Measurements from ENCODE around the gene CCL19.
A peak's percentile ranks its signal among the peaks of the same experiment; 100 is the strongest.

Gene CCL19

DNA sequence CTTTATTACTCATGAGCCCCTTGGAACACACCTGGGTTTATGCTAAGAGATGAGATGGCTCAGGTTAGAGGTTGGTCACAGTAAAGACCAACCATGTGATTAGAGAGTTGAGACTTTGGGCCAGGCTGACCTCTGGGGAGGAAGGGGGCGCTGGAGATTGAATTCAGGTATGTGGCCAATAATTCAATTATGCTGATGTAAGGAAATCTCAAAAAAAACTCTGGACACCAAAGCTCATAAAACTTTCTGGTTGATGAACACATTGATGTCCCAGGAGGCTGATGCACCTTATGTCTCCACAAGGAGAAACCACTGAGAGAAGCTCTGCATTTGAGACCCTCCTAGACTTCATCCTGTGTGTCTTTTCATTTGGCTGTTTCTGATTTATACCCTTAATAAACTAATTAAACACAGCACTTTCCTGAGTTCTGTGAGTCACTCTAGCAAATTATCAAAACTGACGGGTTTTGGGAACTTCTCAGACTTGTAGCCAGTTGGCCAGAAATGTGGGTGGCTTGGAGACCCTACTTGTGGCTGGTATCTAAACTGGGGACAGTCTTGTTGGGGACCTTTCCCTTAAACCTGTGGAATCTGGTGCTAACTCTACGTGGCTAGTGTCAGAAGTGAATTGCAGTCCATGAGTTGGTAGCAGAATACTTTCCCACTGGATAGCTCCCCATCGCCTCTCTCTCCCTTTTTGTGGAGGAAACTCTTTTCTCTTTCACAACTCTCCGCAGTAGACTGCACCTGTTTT lies 21.1 kb downstream of the CCL19 start:
- H3K36me3 ChIP-seq (ENCODE audit: control insufficient read depth, insufficient read depth, low read length), result no peaks in the 10 kb centered on the region
- H3K9ac ChIP-seq (ENCODE audit: low read length), result no peak overlapping the region
- H3K4me3 ChIP-seq (ENCODE audit: low read length), result no peak overlapping the region
- peaks cover 4% of the 10 kb centered on the region for H3K4me1 ChIP-seq (ENCODE audit: control insufficient read depth, insufficient read depth, low read length)
- no peaks in the 10 kb centered on the region for H3K27me3 ChIP-seq (ENCODE audit: control insufficient read depth, insufficient read depth, low read length)
- no peaks in the 10 kb centered on the region for H3K9me3 ChIP-seq (ENCODE audit: control insufficient read depth, low read length)

DNA sequence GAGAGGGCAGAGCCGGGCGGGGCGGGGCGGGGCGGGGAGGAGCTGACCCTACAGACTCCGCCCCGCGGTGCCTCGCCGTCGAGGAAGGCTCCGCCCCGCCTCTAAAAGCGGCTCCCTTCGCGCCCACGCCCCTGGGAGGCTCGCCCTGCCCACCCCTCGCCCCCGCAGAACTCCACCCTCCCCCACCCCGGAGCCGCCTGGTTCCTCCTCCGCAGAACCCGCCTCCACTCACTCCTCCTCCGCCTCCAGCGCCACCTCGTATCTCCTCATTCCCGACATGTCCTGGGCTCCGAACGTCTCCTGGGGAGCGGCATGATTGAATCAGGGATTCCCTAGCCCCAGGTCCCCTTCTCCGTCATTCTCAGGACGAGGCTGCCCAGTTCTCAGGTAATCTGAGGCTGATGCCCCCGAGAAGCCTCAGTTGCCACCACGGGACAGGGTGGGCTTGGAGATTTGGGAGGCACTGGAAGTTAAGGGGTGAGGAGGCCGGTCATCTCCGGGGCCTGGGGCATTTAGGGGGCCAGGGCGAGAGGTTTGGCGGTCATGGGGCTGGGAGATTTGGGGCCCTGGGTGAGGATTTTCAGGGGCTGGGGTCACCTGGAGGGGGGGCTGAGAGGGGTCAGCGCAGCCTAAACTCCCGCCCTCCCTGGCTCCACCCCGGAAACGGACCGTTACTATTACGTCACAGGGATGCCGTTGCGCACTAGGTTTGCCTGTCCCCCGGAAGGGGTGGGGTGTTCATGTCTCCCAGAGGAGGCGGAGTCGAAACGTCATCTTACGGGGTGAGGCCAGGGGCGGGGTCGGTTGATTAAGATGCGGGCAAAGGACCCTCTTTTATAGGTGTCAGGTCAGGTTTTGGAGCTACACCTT lies 25.5 kb downstream of the CCL19 start:
- Histone ChIP-seq H3K4me1 (ENCODE audit: control insufficient read depth, insufficient read depth, low read length) (peaks cover 9% of the 10 kb centered on the region), H3K9me3 (ENCODE audit: control insufficient read depth, low read length) (no peaks in the 10 kb centered on the region), H3K4me3 (ENCODE audit: low read length) (peak overlapping the region; percentile 83), H3K27me3 (ENCODE audit: control insufficient read depth, insufficient read depth, low read length) (no peaks in the 10 kb centered on the region), H3K9ac (ENCODE audit: low read length) (peak overlapping the region; percentile 80), H3K36me3 (ENCODE audit: control insufficient read depth, insufficient read depth, low read length) (no peaks in the 10 kb centered on the region)

DNA sequence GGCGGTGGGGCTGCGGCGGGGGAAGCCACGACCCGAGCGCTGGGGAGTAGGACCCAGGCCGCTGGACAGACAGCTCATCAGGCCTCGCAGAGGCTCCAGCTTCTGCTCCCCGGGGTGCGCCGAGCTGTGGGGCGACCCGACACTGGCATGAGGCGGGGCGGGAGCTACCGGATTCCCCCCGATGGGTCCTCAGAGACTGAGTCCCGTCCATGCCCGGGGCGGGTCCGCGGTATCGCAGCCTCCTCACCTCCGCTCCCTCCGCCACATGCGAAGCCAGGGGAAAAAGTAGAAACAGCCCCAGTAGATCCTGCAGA lies 26.1 kb downstream of the CCL19 start:
- H3K36me3 ChIP-seq (ENCODE audit: control insufficient read depth, insufficient read depth, low read length), result no peaks in the 10 kb centered on the region
- no peak overlapping the region for H3K4me3 ChIP-seq (ENCODE audit: low read length)
- H3K4me1 ChIP-seq (ENCODE audit: control insufficient read depth, insufficient read depth, low read length), result peaks cover 9% of the 10 kb centered on the region
- H3K27me3 ChIP-seq (ENCODE audit: control insufficient read depth, insufficient read depth, low read length), result no peaks in the 10 kb centered on the region
- no peaks in the 10 kb centered on the region for H3K9me3 ChIP-seq (ENCODE audit: control insufficient read depth, low read length)
- peak overlapping the region; percentile 1 for H3K9ac ChIP-seq (ENCODE audit: low read length)

DNA sequence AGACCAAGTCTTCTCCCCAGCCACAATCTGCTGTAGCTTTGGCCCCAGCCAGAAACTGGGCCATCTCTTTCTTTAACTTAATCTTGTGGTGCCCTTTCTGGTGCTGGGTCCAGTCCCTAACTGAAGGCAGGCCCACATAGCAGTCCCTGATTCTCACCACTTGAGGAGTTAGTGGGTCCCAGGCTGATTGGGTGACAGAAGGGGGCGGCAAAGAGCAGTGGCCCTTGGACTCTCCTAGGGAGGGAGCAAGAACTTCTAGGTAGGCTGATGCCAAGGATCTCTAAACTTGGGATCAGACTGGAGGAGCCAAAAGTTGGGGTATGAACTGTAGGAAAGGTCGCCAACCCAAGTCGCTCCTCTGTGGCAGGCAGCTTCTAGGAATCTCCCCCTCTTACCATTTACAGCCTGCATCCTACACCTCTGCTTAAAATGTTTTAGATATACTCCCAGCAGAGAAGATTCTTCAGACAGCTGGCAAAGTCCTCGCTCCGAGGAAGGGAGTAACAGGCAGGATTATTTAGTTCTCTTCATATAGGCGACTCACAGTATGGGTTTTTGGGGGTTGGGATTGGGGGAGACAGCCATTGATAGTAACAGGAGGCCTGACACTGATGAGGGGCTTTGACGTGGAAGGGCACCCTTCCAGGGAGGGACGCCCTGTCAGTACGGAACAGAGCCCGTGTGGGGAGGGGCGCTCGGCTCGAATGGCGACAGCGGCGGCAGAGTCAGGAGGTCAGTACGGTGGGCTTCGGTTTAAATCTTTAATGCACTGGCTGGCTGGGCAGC lies 26.6 kb downstream of the CCL19 start:
- H3K9ac ChIP-seq (ENCODE audit: low read length), result peak overlapping the region; percentile 1
- no peaks in the 10 kb centered on the region for H3K9me3 ChIP-seq (ENCODE audit: control insufficient read depth, low read length)
- H3K4me3 ChIP-seq (ENCODE audit: low read length), result peak overlapping the region; percentile 18
- H3K4me1 ChIP-seq (ENCODE audit: control insufficient read depth, insufficient read depth, low read length), result peaks cover 9% of the 10 kb centered on the region
- H3K36me3 ChIP-seq (ENCODE audit: control insufficient read depth, insufficient read depth, low read length), result no peaks in the 10 kb centered on the region
- H3K27me3 ChIP-seq (ENCODE audit: control insufficient read depth, insufficient read depth, low read length), result no peaks in the 10 kb centered on the region

DNA sequence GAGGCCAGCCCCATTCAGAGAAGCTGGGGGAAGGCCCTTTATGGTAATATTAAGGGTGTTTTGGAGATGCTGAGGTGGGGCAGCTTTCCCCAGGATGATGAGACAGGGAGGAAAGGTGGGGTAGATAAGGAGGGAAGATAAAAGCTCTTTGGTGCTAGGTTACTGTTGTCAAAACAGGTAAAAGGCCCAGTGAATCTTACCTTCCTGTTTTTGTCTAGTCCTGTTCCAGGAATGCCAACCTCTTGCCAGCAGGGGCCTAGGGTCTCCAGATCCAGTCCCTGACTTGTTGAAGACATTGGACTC lies 27.8 kb downstream of the CCL19 start:
- Histone ChIP-seq H3K9me3 (ENCODE audit: control insufficient read depth, low read length) (no peaks in the 10 kb centered on the region), H3K4me1 (ENCODE audit: control insufficient read depth, insufficient read depth, low read length) (peaks cover 9% of the 10 kb centered on the region), H3K4me3 (ENCODE audit: low read length) (no peak overlapping the region), H3K27me3 (ENCODE audit: control insufficient read depth, insufficient read depth, low read length) (no peaks in the 10 kb centered on the region), H3K36me3 (ENCODE audit: control insufficient read depth, insufficient read depth, low read length) (no peaks in the 10 kb centered on the region), H3K9ac (ENCODE audit: low read length) (no peak overlapping the region)

DNA sequence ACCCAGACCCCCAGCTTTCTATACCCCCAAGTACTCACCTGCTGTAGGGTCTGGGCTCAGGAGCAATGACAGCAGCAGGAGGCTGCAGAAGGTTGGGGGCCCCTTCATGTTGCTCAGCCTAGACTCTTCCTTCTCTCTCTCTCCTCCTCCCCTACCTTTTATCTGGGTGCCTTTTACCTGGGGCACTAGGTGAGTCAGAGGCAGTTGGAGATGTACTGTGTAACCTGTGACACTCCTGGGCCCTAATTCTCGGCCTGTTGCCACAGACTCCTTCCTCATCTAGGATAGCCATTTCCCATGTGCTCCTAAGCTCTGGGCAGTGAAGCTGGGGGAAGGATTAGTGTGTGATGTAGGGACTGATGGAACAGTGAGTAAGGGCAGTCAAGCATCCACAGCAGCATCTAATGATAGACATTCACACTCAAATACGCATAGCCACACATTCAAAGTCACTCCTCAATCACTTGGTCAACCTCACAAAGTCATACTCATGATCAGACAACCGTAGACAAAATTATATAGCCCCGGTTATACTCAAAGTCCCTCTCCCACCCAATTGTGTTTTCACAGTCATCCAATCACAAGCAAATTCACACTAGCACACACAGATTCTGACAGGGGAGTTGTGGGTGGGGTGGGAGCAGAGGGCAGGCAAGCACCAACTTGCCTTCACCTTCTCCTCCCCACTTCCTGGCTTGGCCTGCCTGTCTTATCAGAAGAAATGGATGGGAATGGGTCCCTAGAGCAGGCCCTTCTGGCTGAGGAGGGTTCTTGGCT lies 28.4 kb downstream of the CCL19 start, which contains the start of gene CCL27:
CCL27 (minus strand) TSS at position 132 of the 777 bp plus-strand sequence; CDS start at position 108, 24 bp downstream.
- H3K4me1 ChIP-seq (ENCODE audit: control insufficient read depth, insufficient read depth, low read length), result peaks cover 9% of the 10 kb centered on the region

DNA sequence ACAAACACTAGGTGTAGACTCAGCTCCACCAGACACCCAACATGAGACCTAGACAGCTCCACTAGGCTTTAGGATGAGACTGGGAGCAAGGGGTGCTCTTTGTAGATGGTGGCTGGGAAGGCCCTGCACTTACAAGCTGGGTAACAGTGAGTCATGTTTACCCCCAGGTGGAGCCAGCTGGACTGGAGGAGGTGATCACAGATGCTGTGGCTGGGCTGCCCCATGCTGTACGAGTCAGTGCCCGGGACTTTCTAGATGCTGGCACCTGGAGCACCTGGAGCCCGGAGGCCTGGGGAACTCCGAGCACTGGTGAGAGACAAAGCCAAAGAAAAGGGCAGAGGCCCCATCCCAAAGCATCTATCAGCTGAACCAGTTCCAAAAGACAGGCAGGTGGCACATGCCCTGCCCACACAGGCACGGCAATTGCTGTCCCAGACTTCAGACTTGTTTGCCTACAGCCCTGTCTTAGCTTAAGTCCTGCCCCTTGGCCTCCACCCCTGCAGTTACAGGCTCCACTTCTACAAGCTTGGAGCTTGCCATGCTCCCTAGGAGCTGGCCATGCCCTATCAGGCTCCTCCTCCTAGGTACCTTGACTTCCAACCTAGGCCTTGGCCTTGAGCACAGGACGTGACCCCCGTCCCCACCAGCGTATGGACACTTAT lies 31.4 kb downstream of the CCL19 start:
- Histone ChIP-seq H3K9ac (ENCODE audit: low read length) (no peak overlapping the region), H3K4me3 (ENCODE audit: low read length) (no peak overlapping the region), H3K4me1 (ENCODE audit: control insufficient read depth, insufficient read depth, low read length) (peaks cover 11% of the 10 kb centered on the region), H3K9me3 (ENCODE audit: control insufficient read depth, low read length) (no peaks in the 10 kb centered on the region), H3K36me3 (ENCODE audit: control insufficient read depth, insufficient read depth, low read length) (no peaks in the 10 kb centered on the region), H3K27me3 (ENCODE audit: control insufficient read depth, insufficient read depth, low read length) (no peaks in the 10 kb centered on the region)

More for the DNA sequence above, 28.4 kb downstream of the CCL19 start, which contains the start of gene CCL27:
- Histone ChIP-seq H3K4me3 (ENCODE audit: low read length) (no peak within 1 kb of the TSS), H3K27me3 (ENCODE audit: control insufficient read depth, insufficient read depth, low read length) (no peaks in the 10 kb centered on the region), H3K9ac (ENCODE audit: low read length) (no peak within 1 kb of the TSS), H3K9me3 (ENCODE audit: control insufficient read depth, low read length) (no peaks in the 10 kb centered on the region), H3K36me3 (ENCODE audit: control insufficient read depth, insufficient read depth, low read length) (no peaks in the 10 kb centered on the region)

DNA sequence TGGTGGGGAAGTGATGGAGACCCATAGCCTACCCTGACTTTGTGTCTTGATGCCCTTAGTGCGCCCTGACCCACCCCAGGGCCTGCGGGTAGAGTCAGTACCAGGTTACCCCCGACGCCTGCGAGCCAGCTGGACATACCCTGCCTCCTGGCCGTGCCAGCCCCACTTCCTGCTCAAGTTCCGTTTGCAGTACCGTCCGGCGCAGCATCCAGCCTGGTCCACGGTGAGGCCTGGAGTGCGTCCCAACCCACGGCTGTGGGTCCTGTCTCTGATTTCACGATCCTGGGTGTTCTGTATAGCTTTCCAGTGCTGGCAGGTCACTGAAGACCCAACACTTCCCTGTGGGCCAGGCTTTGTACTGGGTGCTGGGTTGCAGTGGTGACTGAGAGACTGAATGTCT lies 32.6 kb downstream of the CCL19 start:
- Histone ChIP-seq H3K9ac (ENCODE audit: low read length) (no peak overlapping the region), H3K4me1 (ENCODE audit: control insufficient read depth, insufficient read depth, low read length) (peaks cover 6% of the 10 kb centered on the region), H3K36me3 (ENCODE audit: control insufficient read depth, insufficient read depth, low read length) (no peaks in the 10 kb centered on the region), H3K9me3 (ENCODE audit: control insufficient read depth, low read length) (no peaks in the 10 kb centered on the region), H3K27me3 (ENCODE audit: control insufficient read depth, insufficient read depth, low read length) (no peaks in the 10 kb centered on the region), H3K4me3 (ENCODE audit: low read length) (no peak overlapping the region)

DNA sequence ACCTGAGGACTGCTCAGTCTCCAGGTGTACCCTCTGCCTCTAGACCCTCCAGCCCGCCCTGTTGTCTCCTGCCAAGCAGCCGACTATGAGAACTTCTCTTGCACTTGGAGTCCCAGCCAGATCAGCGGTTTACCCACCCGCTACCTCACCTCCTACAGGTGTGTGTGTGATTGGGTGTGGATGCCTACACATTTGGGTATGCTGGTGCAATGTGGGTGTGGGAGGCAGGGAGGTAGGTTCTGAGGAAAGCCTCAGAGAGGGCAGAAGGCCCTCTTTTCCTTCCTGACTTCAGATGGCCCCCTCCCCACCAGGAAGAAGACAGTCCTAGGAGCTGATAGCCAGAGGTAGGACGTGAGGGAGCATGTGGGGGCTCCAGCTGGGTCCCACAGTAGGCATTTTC lies 34.1 kb downstream of the CCL19 start:
- Histone ChIP-seq H3K36me3 (ENCODE audit: control insufficient read depth, insufficient read depth, low read length) (no peaks in the 10 kb centered on the region), H3K27me3 (ENCODE audit: control insufficient read depth, insufficient read depth, low read length) (no peaks in the 10 kb centered on the region)

DNA sequence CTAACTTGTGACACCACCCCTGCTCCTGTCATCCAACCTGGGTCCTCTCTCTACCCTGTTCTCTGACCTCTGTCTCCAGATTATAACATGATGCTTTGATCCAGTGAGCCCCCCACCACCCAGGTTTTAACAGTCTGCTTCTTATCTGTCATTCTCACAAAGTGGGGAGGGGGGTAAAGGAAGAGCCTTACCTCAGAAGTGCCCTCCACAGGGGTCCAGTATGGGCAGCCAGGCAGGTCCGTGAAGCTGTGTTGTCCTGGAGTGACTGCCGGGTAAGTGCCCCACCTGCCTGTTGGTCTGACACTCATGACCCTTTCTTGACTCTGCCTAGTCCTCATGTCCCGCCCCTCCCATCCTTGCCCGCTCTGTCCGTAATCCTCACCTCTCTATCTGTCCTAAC lies 35.7 kb downstream of the CCL19 start:
- no peak overlapping the region for H3K4me3 ChIP-seq (ENCODE audit: low read length)
- H3K9me3 ChIP-seq (ENCODE audit: control insufficient read depth, low read length), result no peaks in the 10 kb centered on the region
- H3K4me1 ChIP-seq (ENCODE audit: control insufficient read depth, insufficient read depth, low read length), result peaks cover 31% of the 10 kb centered on the region
- H3K36me3 ChIP-seq (ENCODE audit: control insufficient read depth, insufficient read depth, low read length), result no peaks in the 10 kb centered on the region
- H3K9ac ChIP-seq (ENCODE audit: low read length), result no peak overlapping the region
- no peaks in the 10 kb centered on the region for H3K27me3 ChIP-seq (ENCODE audit: control insufficient read depth, insufficient read depth, low read length)

More for the DNA sequence above, 34.1 kb downstream of the CCL19 start:
- Histone ChIP-seq H3K4me1 (ENCODE audit: control insufficient read depth, insufficient read depth, low read length) (peaks cover 20% of the 10 kb centered on the region), H3K9ac (ENCODE audit: low read length) (no peak overlapping the region), H3K4me3 (ENCODE audit: low read length) (no peak overlapping the region), H3K9me3 (ENCODE audit: control insufficient read depth, low read length) (no peaks in the 10 kb centered on the region)
